Transverse colon (tissue), 4 donors: ENCODE results near the gene ABHD5.

ENCODE experiments used
- POLR2AphosphoS5 ChIP-seq, 3 donors: sonication (generic); formaldehyde crosslinking; IDR thresholded peaks; one replicate each; pipeline ENCODE4 v1.6.1; 2016; ENCODE audit warnings: antibody characterized with exemption in 3 of 3
- TF ChIP-seq, protein P1 (sequence below), 5 experiments: fragments of 200-600 bp in 3 of 5; fragments of 450-650 bp in 2 of 5; sonication (generic) in 3 of 5; IDR thresholded peaks; 1 replicate in 2 of 5; 2 replicates in 3 of 5; pipeline ENCODE4 v1.5.1; 2016 to 2017; ENCODE audit warnings: antibody characterized with exemption in 5 of 5, inconsistent platforms in 3 of 5, mild to moderate bottlenecking in 2 of 5, moderate library complexity in 1 of 5

- TF ChIP-seq, protein P1, sequence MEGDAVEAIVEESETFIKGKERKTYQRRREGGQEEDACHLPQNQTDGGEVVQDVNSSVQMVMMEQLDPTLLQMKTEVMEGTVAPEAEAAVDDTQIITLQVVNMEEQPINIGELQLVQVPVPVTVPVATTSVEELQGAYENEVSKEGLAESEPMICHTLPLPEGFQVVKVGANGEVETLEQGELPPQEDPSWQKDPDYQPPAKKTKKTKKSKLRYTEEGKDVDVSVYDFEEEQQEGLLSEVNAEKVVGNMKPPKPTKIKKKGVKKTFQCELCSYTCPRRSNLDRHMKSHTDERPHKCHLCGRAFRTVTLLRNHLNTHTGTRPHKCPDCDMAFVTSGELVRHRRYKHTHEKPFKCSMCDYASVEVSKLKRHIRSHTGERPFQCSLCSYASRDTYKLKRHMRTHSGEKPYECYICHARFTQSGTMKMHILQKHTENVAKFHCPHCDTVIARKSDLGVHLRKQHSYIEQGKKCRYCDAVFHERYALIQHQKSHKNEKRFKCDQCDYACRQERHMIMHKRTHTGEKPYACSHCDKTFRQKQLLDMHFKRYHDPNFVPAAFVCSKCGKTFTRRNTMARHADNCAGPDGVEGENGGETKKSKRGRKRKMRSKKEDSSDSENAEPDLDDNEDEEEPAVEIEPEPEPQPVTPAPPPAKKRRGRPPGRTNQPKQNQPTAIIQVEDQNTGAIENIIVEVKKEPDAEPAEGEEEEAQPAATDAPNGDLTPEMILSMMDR (IDR thresholded peaks at IDR 0.05) = no peak
- TF ChIP-seq POLR2AphosphoS5 (IDR thresholded peaks at IDR 0.05) = no peak
Measured at GRCh38 chr3:43773273-43774094, 82.7 kb downstream of the ABHD5 start.
